Measurements from ENCODE around the gene TCEAL8.

Gene TCEAL8

GRCh38 chrX:103212749-103213457 lies 42.1 kb downstream of the TCEAL8 start:
- no peak for DNase-seq

DNA sequence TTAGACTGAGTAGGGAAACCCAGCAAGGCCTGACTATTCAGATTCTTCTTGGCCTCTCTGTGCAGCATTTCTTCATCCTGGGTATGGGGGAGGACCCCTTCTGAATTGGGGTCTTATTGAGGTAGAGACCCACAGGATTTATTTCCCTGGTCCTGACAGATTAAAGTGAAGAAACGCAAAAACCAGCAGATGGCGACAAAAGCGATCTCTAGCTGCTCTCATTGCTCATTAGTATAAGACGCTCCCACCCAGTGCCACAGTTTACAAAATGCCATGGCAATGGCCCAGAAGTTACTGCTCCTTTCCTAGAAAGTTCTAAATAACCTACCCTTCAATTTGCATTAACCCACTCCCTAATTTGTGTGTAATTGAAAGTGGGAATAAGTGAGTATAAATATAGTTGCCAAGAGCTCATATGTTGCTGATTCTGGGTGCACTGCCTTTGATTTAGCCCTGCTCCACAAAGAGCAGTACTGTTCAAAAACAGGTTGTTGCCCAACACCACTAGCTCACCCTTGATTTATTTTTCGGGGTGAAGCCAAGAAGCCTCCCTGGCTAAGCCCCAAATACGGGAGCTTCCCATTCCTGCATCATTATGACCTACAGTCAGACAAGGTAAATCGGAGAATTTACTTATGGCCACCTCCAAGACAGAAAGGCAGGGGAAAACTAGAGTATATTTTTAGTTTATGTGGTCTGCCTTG lies 43.8 kb downstream of the TCEAL8 start:
- peak; percentile 20 for DNase-seq

- no peak for DNase-seq
Observed at GRCh38 chrX:103210056-103210455, 44.9 kb downstream of the TCEAL8 start.
